ENCODE measurements around the gene ERC1.

Gene ERC1

GRCh38 chr12:1421091-1421846 is 430.2 kb downstream of the ERC1 start:
- DNase-seq: no peak

GRCh38 chr12:1422604-1423315 is 431.7 kb downstream of the ERC1 start:
- DNase-seq: no peak

- no peak for DNase-seq
Observed at GRCh38 chr12:1424674-1425395, 433.8 kb downstream of the ERC1 start.

GRCh38 chr12:1425396-1425729 is 434.3 kb downstream of the ERC1 start:
- DNase-seq: no peak

- no peak for DNase-seq
Observed at GRCh38 chr12:1428671-1429070, 437.6 kb downstream of the ERC1 start.

- DNase-seq: no peak
Observed at GRCh38 chr12:1429980-1430379, 439.0 kb downstream of the ERC1 start.

GRCh38 chr12:1434296-1434955 is 443.4 kb downstream of the ERC1 start:
- no peak for DNase-seq

GRCh38 chr12:1435044-1435443 is 444.0 kb downstream of the ERC1 start:
- no peak for DNase-seq

GRCh38 chr12:1435456-1435855 is 444.4 kb downstream of the ERC1 start:
- no peak for DNase-seq

GRCh38 chr12:1436015-1436414 is 445.0 kb downstream of the ERC1 start:
- DNase-seq: no peak

GRCh38 chr12:1436981-1437380 is 446.0 kb downstream of the ERC1 start:
- no peak for DNase-seq

- DNase-seq: no peak
Observed at GRCh38 chr12:1439201-1439600, 448.2 kb downstream of the ERC1 start.

GRCh38 chr12:1439687-1440086 is 448.7 kb downstream of the ERC1 start:
- DNase-seq: no peak

GRCh38 chr12:1443421-1444141 is 452.6 kb downstream of the ERC1 start:
- no peak for DNase-seq

GRCh38 chr12:1444142-1444516 is 453.1 kb downstream of the ERC1 start:
- no peak for DNase-seq

GRCh38 chr12:1445807-1446206 is 454.8 kb downstream of the ERC1 start:
- DNase-seq: no peak

GRCh38 chr12:1448336-1448735 is 457.3 kb downstream of the ERC1 start:
- DNase-seq: no peak

GRCh38 chr12:1453810-1454209 is 462.8 kb downstream of the ERC1 start:
- no peak for DNase-seq

GRCh38 chr12:1456885-1457284 is 465.9 kb downstream of the ERC1 start:
- DNase-seq: no peak

GRCh38 chr12:1457901-1458300 is 466.9 kb downstream of the ERC1 start:
- DNase-seq: no peak

- no peak for DNase-seq
Observed at GRCh38 chr12:1459339-1459738, 468.3 kb downstream of the ERC1 start.

- DNase-seq: no peak
Observed at GRCh38 chr12:1463073-1463905, 472.3 kb downstream of the ERC1 start.
